Immature natural killer cell (primary cell): ENCODE data around the gene AMMECR1L. TPM values are rescaled to one million over a fixed set of nuclear protein-coding genes. Genes with fewer than 3 reads are reported as not detected.

ENCODE experiments used
- DNase-seq, 3 donors: peaks; one replicate each; pipeline ENCODE4 v3.0.0; 2022; ENCODE audit warnings: mixed read lengths in 1 of 3
- H3K27ac Mint-ChIP-seq, 6 donors: one replicate each; pipeline ENCODE4 v1.8.0; 2020; ENCODE audit warnings: mixed read lengths in 6 of 6, mild to moderate bottlenecking in 5 of 6, inconsistent platforms in 4 of 6, moderate library complexity in 3 of 6
- H3K27me3 Mint-ChIP-seq, 3 donors: one replicate each; pipeline ENCODE4 v1.8.0; 2020 to 2021; ENCODE audit warnings: low read depth in 3 of 3, mild to moderate bottlenecking in 3 of 3, mixed read lengths in 3 of 3, moderate library complexity in 3 of 3, inconsistent platforms in 1 of 3
- H3K36me3 Mint-ChIP-seq, 3 donors: one replicate each; pipeline ENCODE4 v1.8.0; 2020; ENCODE audit warnings: mixed read lengths in 3 of 3, inconsistent platforms in 2 of 3, mild to moderate bottlenecking in 2 of 3
- H3K4me1 Mint-ChIP-seq, 2 donors: one replicate each; pipeline ENCODE4 v1.8.0; 2020; ENCODE audit warnings: inconsistent platforms in 2 of 2, mild to moderate bottlenecking in 2 of 2, mixed read lengths in 2 of 2, moderate library complexity in 1 of 2
- H3K4me3 Mint-ChIP-seq, 5 donors: one replicate each; pipeline ENCODE4 v1.8.0; 2020; ENCODE audit warnings: mild to moderate bottlenecking in 5 of 5, mixed read lengths in 5 of 5, inconsistent platforms in 3 of 5, moderate library complexity in 3 of 5
- H3K9me3 Mint-ChIP-seq, 6 donors: one replicate each; pipeline ENCODE4 v1.8.0; 2020; ENCODE audit warnings: mild to moderate bottlenecking in 6 of 6, mixed read lengths in 6 of 6, inconsistent platforms in 4 of 6, moderate library complexity in 3 of 6
- polyA plus RNA-seq, 3 donors: library from polyadenylated mRNA; unstranded; fragments of 300-500 nt; fragmentation: Illumina TruSeq; gene quantifications; one replicate each; pipeline ENCODE4 v1.2.3, GENCODE V29; 2021

Gene AMMECR1L
- polyA plus RNA-seq, 3 donors from 2014 or later, result 2.7 to 7.8 (median 4.2) TPM

GRCh38 chr2:127877136-127877535, 8.6 kb downstream of the AMMECR1L start:
- Mint-ChIP-seq H3K27ac (peak overlapping the region in 2 of 6 donors; percentile 30 to 50), H3K4me3 (no peak overlapping the region), H3K4me1 (peaks cover 28 to 66% of the 10 kb centered on the region in 2 donors), H3K9me3 (no peaks in the 10 kb centered on the region), H3K36me3 (peaks cover 6 to 14% (median 10%) of the 10 kb centered on the region in 3 donors), H3K27me3 (peaks cover 0 to 4% (median 0%) of the 10 kb centered on the region in 3 donors)
- DNase-seq, result no peak

- Mint-ChIP-seq H3K9me3 (no peaks in the 10 kb centered on the region), H3K27ac (peak overlapping the region; percentile 25 to 83 (median 57)), H3K4me1 (peaks cover 24 to 45% of the 10 kb centered on the region in 2 donors), H3K4me3 (peak overlapping the region in 1 of 5 donors; percentile 52), H3K36me3 (peaks cover 6 to 26% (median 15%) of the 10 kb centered on the region in 3 donors), H3K27me3 (peaks cover 0 to 4% (median 0%) of the 10 kb centered on the region in 3 donors)
- no peak for DNase-seq
Observed at GRCh38 chr2:127874378-127875269, 11.1 kb downstream of the AMMECR1L start.

DNA sequence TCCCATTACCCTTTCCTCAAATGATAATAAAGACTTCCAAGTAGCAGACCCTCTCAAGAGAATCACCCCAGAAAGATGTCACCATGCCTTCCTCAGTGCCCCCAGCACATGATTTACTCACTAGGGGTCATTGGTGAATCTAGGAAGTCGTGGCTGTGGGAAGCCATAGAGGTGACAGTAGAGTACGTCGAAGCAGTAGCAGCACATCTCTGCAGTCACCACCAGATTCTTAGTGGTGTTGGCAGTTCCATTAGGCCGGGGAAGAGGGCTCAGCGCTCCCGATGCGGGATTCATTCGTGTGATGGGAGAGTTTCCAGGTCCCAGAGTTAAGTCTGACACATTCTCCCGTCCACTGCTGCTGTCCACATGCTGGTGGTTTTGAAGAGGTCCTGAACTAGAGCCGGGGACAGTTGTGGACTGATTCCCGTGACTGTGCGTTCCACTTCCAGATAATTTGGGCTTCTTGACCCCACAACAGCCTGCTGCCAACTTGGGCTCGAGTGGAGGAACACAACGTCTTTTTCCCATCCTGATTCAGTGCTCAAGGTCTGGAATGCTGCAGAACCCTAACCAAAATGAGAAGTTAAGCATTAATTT, 12.0 kb downstream of the AMMECR1L start:
- H3K4me3 Mint-ChIP-seq, result no peak overlapping the region
- peaks cover 0 to 4% (median 0%) of the 10 kb centered on the region in 3 donors for H3K27me3 Mint-ChIP-seq
- H3K27ac Mint-ChIP-seq, result peak overlapping the region in 3 of 6 donors; percentile 11 to 62 (median 17)
- DNase-seq, result no peak
- no peaks in the 10 kb centered on the region for H3K9me3 Mint-ChIP-seq
- H3K36me3 Mint-ChIP-seq, result peaks cover 10 to 26% (median 15%) of the 10 kb centered on the region in 3 donors
- H3K4me1 Mint-ChIP-seq, result peaks cover 24 to 37% of the 10 kb centered on the region in 2 donors

DNA sequence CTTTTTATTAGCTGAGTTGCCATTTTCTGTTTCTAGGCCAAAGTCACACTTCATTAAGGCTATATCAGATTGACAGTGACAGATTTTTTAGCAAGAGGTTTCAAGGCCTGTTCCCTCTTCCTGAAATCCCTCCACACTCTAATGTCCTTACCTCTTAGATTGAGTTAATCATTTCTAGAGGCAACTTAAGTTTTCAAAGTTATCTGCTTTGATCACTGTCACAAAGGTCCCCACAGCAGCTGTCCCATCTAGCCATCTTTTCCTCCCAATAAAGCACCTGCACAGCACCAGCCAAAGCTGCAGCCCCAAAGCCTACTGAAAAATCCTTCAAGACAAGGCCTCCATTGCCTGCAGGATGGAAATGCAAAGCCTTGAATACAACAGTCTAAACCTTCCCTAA, 13.4 kb downstream of the AMMECR1L start:
- no peaks in the 10 kb centered on the region for H3K9me3 Mint-ChIP-seq

GRCh38 chr2:127865926-127866325, 19.8 kb downstream of the AMMECR1L start:
- no peak for DNase-seq
- peaks cover 15 to 36% (median 28%) of the 10 kb centered on the region in 3 donors for H3K36me3 Mint-ChIP-seq
- H3K4me3 Mint-ChIP-seq, result no peak overlapping the region
- H3K27ac Mint-ChIP-seq, result no peak overlapping the region
- no peaks in the 10 kb centered on the region for H3K4me1 Mint-ChIP-seq
- peaks cover 0 to 4% (median 0%) of the 10 kb centered on the region in 3 donors for H3K27me3 Mint-ChIP-seq
- no peaks in the 10 kb centered on the region for H3K9me3 Mint-ChIP-seq

More for the DNA sequence above, 13.4 kb downstream of the AMMECR1L start:
- peaks cover 13 to 31% (median 15%) of the 10 kb centered on the region in 3 donors for H3K36me3 Mint-ChIP-seq
- H3K4me1 Mint-ChIP-seq, result peaks cover 22 to 28% of the 10 kb centered on the region in 2 donors
- H3K27me3 Mint-ChIP-seq, result peaks cover 0 to 6% (median 0%) of the 10 kb centered on the region in 3 donors
- no peak for DNase-seq
- H3K27ac Mint-ChIP-seq, result peak overlapping the region in 3 of 6 donors; percentile 17 to 80 (median 71)
- no peak overlapping the region for H3K4me3 Mint-ChIP-seq

GRCh38 chr2:127864877-127865276, 20.9 kb downstream of the AMMECR1L start:
- H3K36me3 Mint-ChIP-seq, result peaks cover 15 to 31% (median 28%) of the 10 kb centered on the region in 3 donors
- peaks cover 0 to 4% (median 0%) of the 10 kb centered on the region in 3 donors for H3K27me3 Mint-ChIP-seq
- H3K27ac Mint-ChIP-seq, result no peak overlapping the region
- peaks cover 0 to under 1% of the 10 kb centered on the region in 2 donors for H3K4me1 Mint-ChIP-seq
- DNase-seq, result no peak
- no peak overlapping the region for H3K4me3 Mint-ChIP-seq
- H3K9me3 Mint-ChIP-seq, result no peaks in the 10 kb centered on the region

DNA sequence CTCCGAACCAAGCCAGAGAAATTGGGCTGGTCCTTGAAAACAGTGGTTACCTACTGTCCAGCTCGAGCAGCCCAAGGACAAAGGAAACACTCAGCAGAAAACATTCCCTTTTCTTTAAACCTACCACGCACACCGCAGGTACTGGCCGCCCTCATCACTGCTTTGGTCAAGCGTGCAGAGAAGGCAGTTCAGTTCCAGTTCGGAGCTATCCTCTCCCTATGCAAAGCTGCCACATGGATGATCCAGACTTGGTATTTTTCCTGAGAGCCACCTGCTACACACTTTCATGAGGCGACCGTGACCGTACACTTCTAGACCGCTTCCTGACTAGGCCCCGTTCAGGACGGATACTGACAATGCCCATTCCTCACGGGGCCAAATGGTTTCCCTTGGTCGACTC, 23.5 kb downstream of the AMMECR1L start:
- Mint-ChIP-seq H3K4me1 (peaks cover 12 to 15% of the 10 kb centered on the region in 2 donors), H3K27me3 (peaks cover 0 to 5% (median 0%) of the 10 kb centered on the region in 3 donors), H3K36me3 (peaks cover 15 to 27% (median 21%) of the 10 kb centered on the region in 3 donors), H3K9me3 (no peaks in the 10 kb centered on the region), H3K4me3 (no peak overlapping the region), H3K27ac (no peak overlapping the region)
- DNase-seq, result no peak

DNA sequence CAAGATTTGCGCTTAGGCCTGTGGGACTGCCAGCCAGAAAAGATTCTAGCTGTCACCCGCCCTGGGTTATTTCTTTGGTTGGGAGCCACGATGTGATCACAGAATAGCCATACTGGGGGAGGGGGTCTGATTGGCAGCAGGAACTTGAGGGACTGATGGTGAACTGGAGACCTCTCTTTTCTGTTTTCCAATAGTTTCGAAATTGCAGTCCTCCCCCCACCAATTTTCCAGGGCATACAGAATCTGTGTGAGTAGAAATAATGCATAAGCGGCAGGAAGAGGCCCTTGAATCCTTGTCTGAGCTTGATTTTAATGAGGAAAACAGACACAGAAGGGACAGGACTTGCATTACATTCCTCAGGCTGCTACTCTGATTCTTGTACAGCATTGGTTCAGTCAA, 25.6 kb downstream of the AMMECR1L start:
- H3K4me1 Mint-ChIP-seq, result peaks cover 25 to 28% of the 10 kb centered on the region in 2 donors
- no peak for DNase-seq
- peaks cover 13 to 20% (median 15%) of the 10 kb centered on the region in 3 donors for H3K36me3 Mint-ChIP-seq
- H3K4me3 Mint-ChIP-seq, result peak overlapping the region in 2 of 5 donors; percentile 69 to 76
- H3K27ac Mint-ChIP-seq, result peak overlapping the region in 2 of 6 donors; percentile 7 to 20
- no peaks in the 10 kb centered on the region for H3K9me3 Mint-ChIP-seq
- H3K27me3 Mint-ChIP-seq, result peaks cover 0 to 5% (median 0%) of the 10 kb centered on the region in 3 donors

GRCh38 chr2:127859712-127860085, 26.1 kb downstream of the AMMECR1L start:
- Mint-ChIP-seq H3K27me3 (peaks cover 0 to 2% (median 0%) of the 10 kb centered on the region in 3 donors), H3K4me1 (peaks cover 25 to 31% of the 10 kb centered on the region in 2 donors), H3K36me3 (peaks cover 8 to 16% (median 10%) of the 10 kb centered on the region in 3 donors), H3K27ac (peak overlapping the region in 4 of 6 donors; percentile 39 to 75 (median 68)), H3K4me3 (peak overlapping the region; percentile 69 to 80 (median 76)), H3K9me3 (no peaks in the 10 kb centered on the region)
- peak; percentile 34 to 37 (median 34) for DNase-seq

DNA sequence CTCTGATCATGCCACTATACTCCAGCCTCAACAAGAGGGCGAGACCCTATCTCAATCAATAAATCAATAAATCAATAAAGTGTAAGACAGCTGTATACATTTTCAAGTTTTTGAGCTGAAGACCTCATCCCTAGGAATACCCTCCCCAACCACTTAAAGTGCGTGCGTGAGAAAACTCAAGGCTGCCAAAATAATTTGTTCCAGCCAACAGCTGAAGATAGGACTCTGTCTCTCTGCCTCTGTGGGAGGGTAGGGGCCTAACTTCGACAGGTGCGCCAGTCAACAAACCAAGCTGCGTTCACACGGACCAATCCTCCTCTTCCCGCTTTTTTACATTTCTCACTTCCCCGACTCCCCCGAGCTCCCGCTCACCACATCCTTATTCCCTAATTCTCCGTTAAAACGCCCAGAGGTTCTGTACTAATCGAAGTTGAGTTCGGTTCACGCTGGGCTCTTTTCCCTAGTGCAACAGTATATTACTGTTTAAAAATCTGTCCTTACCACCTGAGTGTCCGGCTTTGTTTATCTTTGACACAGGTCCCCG, 28.4 kb downstream of the AMMECR1L start:
- Mint-ChIP-seq H3K27ac (peak overlapping the region; percentile 86 to 95 (median 91)), H3K9me3 (no peaks in the 10 kb centered on the region), H3K36me3 (peaks cover 0 to 5% (median 0%) of the 10 kb centered on the region in 3 donors), H3K27me3 (peaks cover 0 to 2% (median 0%) of the 10 kb centered on the region in 3 donors), H3K4me1 (peaks cover 35 to 52% of the 10 kb centered on the region in 2 donors), H3K4me3 (peak overlapping the region; percentile 85 to 98 (median 95))
- peak in 2 of 3 donors; percentile 5 to 9 for DNase-seq

DNA sequence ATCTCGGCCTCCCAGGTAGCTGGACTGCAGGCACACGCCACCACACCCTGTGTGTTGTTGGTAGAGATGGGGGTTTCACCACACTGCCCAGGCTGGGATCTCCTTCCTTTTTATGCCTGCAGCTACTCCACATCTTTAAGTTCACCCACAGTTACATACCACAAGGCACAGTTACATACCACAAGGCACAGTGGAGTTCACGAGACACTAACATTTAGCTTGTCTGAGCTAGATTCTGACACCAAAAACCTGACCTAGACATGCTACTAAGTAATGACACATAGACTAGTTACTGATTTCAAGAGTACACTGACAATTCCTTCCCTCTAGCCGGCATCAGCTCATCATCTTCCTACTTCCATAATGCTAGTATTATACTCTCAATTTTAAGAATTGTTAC, 32.1 kb downstream of the AMMECR1L start:
- Mint-ChIP-seq H3K36me3 (peaks cover 5 to 15% (median 8%) of the 10 kb centered on the region in 3 donors), H3K9me3 (no peaks in the 10 kb centered on the region), H3K4me3 (no peak overlapping the region), H3K27ac (peak overlapping the region in 4 of 6 donors; percentile 15 to 41 (median 21)), H3K27me3 (peaks cover 0 to 2% (median 0%) of the 10 kb centered on the region in 3 donors), H3K4me1 (peaks cover 35 to 48% of the 10 kb centered on the region in 2 donors)
- no peak for DNase-seq

DNA sequence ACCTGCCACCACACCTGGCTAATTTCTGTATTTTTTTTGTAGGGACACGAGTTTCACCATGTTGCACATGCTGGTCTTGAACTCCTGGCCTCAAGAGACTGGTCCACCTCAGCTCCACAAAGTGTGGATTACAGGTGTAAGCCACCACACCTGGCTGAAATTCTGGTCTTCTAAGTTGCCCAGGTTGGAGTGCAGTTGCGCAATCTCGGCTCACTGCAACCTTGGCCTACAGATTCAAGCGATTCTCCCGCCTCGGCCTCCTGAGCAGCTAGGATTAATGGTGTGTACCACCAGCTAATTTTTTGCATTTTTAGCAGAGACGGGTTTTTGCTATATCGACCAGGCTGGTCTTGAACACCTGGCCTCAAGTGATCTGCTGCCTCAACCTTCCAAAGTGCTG, 33.4 kb downstream of the AMMECR1L start:
- Mint-ChIP-seq H3K4me1 (peaks cover 28 to 38% of the 10 kb centered on the region in 2 donors), H3K27me3 (peaks cover 0 to under 1% (median 0%) of the 10 kb centered on the region in 3 donors), H3K9me3 (no peaks in the 10 kb centered on the region), H3K27ac (no peak overlapping the region), H3K36me3 (peaks cover 5 to 18% (median 8%) of the 10 kb centered on the region in 3 donors), H3K4me3 (no peak overlapping the region)
- no peak for DNase-seq

DNA sequence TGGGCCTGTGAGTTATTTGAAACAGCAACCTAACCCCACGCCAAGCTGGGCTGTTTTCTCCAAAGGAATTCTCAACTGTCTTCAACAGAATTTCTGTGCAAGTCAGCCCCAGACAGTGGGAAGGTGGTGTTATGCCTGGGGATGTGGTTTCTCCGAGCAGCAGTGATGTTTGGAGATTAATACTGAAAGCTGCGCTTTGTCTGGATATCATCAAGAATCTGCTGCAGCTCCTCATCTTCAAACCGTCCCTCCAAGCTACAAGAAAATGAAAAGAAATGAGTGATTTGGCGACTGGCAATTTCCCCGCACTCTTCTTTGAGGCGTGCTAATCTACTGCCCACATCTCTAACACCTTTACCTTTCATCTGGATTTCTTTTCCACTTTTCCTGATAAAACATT, 37.8 kb downstream of the AMMECR1L start:
- Mint-ChIP-seq H3K36me3 (peaks cover 14 to 33% (median 16%) of the 10 kb centered on the region in 3 donors), H3K9me3 (no peaks in the 10 kb centered on the region), H3K4me3 (no peak overlapping the region), H3K27ac (no peak overlapping the region), H3K4me1 (peaks cover 6 to 8% of the 10 kb centered on the region in 2 donors), H3K27me3 (no peaks in the 10 kb centered on the region)
- no peak for DNase-seq
